GM19395 (cell line): ENCODE measurements around the gene GRID2.

Experiments used
- ATAC-seq: cut with Tn5 transposase; IDR thresholded peaks from one replicate; pipeline ENCODE4 v1.9.1; 2021; ENCODE audit warnings: mild to moderate bottlenecking, moderate library complexity; ENCODE audit not compliant: unreplicated experiment

The GRID2 gene

GRCh38 chr4:92520563-92520962 is 216.8 kb downstream of the GRID2 start:
- ATAC-seq: no peak

DNA sequence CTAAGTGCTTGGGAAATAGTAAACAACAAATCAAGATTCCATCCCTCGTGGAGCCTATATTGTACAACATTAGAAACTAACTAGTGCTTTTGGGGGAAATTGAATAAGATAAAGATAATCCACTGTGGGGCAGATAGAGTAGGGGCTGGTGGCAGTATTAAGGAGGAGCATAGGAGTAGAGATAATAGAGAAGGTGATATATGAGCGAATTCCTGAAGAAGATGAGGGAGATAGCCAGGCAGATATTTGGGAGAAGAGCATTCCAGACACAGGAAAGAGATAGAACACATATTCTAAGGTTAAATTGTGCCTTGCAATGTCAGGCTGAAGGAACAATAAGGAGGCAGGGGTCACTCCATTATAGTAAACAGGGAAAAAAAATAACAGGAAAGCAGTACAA is 218.2 kb downstream of the GRID2 start:
- ATAC-seq: no peak

- ATAC-seq: no peak
Measured at GRCh38 chr4:92522356-92522755, 218.6 kb downstream of the GRID2 start.

DNA sequence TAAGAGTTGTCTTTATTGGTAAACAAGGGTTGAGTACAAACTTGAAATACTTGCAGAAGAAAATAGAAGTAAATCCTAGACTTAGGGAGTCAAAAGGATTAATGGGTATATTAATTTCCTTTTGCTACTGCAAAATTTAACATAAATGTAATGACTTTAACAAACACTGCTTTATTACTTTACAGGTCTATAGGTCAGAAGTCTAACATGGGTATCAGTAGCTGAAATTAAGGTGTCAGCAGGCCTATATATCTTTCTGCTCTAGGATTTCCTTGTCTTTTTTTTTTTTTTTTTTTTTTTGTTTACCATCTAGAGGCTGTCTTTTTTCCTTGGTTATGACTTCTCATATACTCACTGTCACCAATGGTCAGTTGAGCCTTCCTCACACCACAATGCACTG is 220.4 kb downstream of the GRID2 start:
- no peak for ATAC-seq

- ATAC-seq: no peak
Measured at GRCh38 chr4:92528541-92528940, 224.8 kb downstream of the GRID2 start.

GRCh38 chr4:92529510-92529909 is 225.7 kb downstream of the GRID2 start:
- ATAC-seq: no peak

DNA sequence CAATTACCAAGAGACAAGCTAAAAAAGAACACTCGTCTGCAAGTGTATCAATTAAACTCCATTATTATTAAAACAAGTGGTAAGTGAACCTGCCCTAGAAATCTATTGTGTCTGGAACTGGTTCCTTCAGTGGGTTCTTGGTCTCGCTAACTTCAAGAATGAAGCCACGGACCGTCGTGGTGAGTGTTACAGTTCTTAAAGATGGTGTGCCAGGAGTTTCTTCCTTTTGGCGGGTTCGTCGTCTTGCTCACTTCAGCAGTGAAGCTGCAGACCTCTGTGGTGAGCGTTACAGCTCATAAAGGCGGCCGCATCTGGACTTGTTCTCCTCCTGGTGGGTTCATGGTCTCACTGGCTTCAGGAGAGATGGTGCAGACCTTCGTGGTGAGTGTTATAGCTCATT is 231.8 kb downstream of the GRID2 start:
- no peak for ATAC-seq

- no peak for ATAC-seq
Measured at GRCh38 chr4:92551616-92552015, 247.8 kb downstream of the GRID2 start.

DNA sequence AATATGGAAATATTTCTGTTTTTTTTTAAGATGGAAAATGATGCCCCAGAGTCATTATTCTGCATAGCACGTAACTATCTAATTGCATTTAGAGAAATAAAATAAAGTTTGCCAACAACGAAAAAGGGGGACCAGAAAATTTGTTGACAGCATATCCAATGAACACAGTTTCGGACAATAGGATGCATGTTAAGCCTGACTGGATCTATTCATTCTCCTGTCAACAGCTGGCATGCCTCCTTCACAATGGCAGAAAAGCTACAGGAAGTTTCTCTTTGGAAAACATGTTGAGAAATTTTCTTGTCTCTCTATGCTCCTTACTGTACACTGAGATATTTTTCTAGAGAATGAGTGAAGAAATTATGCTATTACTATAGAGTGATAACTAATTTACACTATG is 262.5 kb downstream of the GRID2 start:
- ATAC-seq: no peak

GRCh38 chr4:92580816-92581215 is 277.1 kb downstream of the GRID2 start:
- no peak for ATAC-seq

DNA sequence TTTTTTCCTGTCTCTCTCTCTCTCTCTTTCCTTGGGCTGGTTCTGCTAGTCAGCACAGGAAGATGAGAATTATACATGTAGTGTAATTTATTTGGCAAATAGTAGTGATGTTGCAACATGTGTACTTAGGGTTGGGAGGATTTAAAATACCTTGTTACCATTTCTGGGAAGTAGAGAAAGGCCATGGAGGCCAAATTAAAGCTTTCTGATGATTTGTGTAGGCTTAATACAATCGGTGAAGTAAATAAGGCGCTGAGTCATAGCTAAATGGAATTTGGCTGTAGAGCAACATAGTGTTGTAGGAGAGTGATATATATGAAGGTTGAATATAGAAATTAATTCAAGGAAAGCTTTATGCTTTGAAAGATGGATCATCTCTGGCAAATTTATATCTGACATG is 295.3 kb downstream of the GRID2 start:
- ATAC-seq: no peak

DNA sequence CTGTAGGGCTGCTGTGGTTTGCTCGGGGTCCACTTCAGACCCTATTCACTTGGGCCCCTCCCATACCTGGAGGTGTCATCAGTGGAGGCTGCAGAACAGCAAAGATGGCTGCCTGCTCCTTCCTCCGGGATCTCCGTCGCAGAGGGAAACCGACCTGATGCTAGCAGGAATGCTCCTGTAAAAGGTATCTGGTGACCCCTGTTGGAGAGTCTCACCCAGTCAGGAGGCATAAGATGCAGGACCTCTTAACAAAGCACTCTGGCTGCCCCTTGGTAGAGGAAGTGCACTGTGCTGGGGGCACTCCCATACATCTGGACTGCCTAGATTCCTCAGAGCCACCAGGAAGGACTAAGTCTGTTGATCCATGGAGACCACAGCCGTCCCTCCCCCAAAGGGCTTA is 296.9 kb downstream of the GRID2 start:
- no peak for ATAC-seq

GRCh38 chr4:92606227-92606626 is 302.5 kb downstream of the GRID2 start:
- no peak for ATAC-seq

DNA sequence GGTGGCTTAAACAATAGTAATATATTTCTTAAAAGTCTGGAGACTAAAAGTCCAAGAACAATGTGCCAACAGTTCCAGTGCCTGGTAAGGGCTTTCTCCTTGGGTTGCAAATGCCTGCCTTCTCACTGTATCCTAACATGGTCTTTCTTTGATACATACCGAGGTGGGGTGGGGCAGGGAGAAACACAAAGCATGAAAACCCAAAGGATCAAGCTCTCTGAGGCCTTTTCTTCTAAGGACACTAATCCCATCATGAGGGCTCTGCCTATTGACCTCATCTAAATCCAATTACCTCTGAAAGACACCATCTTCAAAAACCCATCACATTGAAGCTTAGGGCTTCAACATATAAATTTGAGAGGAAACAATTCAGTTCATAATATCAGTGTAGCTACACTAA is 311.3 kb downstream of the GRID2 start:
- no peak for ATAC-seq

DNA sequence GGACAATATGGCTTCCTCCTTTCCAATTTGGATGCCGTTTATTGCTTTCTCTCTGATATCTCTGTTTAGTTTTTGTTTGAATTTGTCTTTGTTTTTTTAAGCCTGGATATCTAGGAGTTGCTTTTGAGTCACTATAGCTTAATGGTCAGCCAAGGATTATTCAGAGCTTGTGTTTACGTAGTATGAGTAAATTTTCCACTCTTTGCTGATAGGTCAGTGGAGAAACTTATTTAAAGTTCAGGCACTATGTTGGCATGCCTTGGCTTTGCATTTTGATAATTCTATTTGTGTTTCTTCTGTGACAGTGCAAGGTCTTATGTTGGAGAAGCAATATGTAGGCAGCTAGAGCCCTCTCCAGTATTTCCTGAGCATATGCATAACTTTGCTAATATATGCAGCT is 315.2 kb downstream of the GRID2 start:
- no peak for ATAC-seq

DNA sequence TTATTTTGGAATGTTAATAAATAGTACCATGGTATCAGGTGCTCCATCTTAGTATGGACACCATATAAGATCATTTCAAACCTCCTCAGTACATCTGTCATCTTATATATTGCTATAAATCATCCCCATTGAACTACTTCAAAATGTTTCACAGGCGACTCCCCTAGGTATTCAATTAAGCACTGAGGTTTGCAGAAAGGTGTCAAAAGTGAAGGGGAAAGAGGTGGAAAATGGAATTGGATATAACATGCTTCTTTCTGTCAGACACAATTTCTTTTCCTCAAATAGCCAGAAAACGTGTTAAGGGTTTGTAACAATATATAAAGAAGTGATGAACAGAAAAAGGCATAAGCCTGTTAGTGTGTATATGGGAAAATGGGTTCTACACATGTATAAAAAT is 325.5 kb downstream of the GRID2 start:
- ATAC-seq: no peak

- ATAC-seq: no peak
Measured at GRCh38 chr4:92634882-92635281, 331.1 kb downstream of the GRID2 start.

DNA sequence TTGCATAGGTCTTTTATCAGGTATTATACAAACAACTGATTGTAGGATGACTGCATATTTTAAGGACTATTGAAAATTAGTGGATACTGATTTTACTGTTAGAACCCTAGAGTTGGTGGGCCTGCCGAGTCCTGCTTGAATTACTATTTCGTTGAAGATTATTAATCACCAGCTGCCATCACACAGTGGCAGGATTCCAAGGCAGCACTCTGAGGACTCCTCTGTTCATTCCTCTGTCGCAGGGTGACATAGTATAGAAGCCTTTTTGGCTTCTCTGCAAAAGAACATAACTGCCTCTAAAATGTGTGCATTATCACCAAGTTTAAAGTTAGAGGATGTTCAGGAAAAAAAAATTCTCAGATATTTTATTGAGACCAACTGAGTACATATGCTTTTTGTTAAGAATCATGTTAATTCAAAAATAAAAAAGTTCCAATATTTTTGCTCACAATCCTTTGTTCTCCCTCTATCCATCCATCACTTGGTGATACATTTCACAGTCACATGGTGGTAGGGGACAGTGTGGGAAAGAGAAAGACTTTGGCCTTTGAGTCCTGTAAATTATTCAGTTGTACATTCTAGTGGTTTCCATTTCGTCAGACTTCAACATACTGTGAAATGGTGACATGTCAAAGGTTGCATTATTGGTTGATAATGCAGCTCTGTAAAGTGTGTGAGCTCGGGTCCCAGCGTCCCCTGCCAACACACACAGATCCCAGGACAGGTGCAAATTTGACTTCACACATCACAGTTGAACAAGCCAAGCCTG is 332.5 kb downstream of the GRID2 start:
- ATAC-seq: no peak

DNA sequence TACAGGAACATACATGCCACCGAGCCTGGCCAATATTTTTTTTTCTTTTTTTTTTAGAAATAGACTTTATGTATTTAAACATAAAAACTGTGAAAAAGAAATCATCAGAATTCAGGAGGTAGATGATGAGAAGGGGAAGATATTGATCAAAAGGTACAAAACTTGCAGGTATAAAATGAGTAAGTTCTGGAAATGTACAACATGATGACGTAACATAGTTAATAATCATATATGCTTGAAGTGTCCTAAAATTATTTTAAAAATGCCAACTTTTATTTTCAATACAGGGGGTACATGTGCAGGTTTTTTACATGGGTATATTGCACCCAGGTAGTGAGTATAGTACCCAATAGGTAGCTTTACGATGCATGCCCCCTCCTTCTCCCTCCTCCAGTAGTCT is 337.6 kb downstream of the GRID2 start:
- ATAC-seq: no peak

- no peak for ATAC-seq
Measured at GRCh38 chr4:92646826-92647225, 343.1 kb downstream of the GRID2 start.

- no peak for ATAC-seq
Measured at GRCh38 chr4:92651536-92651935, 347.8 kb downstream of the GRID2 start.

GRCh38 chr4:92654084-92654483 is 350.3 kb downstream of the GRID2 start:
- no peak for ATAC-seq

DNA sequence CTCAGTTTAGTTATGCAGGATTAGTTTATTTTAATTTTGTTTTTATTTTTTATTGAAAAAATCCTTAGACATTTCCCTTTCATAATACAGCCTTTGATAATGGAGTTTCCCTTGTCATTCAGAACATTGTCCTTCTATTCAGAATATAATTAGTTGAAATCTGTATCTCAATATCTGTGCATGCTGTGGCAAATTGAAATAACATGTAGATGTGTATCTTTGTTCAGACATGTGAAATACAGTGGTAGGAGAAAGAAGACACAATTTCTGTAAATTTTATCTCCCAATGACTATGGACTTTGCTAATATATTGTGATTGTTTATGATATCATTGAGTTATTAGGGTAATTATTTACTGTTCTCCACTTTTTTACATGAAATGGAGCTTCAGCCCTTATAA is 353.9 kb downstream of the GRID2 start:
- ATAC-seq: no peak
